ELF-1 (cell line): ENCODE results near the gene STX3.
"Not testable (repeated sequence)": the region's sequence is repeated elsewhere in the genome, so short reads cannot be mapped to it uniquely, and the experiment has no call there.

Source experiments
- DNase-seq: peaks from one replicate; pipeline ENCODE4 v3.0.0-alpha.2; 2016; ENCODE audit warnings: low read depth, low spot score

The STX3 gene

DNA sequence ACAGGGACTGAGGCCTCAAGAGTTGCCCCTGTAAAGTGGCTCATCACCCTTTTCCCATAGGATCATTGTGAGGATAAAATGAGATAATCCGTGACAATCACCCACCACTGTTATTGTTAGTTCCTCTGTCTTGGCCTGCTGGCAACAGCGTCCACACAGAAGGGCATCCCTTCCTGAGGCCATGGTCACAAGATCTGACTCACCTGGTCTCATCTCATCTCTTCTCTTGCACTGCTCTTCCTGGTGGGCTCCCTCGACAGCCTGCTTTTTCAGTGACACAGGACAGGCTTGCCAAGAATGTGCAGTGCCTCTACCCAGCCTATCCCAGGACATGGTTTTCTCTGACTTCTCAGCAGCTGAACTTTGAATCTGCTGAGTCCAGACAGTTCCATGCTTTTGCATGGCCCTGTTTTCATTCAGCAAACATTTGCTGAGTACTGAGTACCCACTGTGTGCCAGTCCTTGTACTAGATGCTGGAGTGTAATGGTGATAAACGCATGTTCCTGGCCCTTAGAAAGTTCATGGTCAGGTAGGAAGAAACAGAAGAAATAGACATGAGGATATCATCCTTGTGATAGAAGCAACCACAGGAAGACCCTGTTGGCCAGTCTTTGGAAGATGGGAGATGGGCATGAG lies 3.3 kb downstream of the STX3 start:
- no peak for DNase-seq

DNA sequence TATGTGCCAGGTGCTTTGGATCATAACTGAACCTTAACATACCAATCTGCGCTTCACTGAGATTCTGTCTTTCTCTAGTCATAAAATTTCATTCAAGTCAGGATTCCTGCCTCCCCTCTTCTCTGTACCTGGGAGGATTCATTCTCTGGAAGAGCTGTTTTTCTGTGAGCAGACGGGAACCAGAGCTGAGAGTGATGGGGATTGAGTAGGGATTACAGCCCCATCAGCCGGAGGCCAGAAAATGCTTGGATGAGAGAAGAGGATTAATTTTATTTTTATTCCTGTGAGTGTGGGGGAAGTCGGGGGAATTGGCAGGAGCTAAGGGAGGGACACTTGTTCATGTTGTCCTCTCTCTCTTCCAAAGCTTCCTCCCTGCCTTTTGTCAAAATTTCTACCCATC lies 4.7 kb downstream of the STX3 start:
- DNase-seq = no peak

- DNase-seq = no peak
These were observed 5.6 kb downstream of the STX3 start for GRCh38 chr11:59760771-59761170.

DNA sequence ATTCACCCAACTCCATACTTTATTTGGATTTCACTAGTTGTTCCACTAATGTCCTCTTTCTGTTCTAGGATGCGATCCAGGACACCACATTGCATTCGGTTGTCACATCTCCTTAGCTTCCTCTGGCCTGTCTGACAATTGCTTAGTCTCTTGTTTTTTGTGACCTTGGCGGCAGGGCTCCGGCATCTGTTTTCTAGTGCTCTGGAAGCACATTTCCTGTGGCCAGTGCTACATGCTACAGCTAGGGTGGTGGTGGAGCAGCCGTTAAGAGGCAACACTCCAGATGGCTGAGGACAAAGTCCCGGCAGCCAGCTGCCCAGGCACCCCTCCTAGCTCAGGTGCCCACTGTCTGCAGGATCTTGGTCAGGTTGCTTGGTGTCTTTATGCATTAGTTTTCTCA lies 6.8 kb downstream of the STX3 start:
- no peak for DNase-seq

- DNase-seq = no peak
These were observed 10.0 kb downstream of the STX3 start for GRCh38 chr11:59765068-59765735.

DNA sequence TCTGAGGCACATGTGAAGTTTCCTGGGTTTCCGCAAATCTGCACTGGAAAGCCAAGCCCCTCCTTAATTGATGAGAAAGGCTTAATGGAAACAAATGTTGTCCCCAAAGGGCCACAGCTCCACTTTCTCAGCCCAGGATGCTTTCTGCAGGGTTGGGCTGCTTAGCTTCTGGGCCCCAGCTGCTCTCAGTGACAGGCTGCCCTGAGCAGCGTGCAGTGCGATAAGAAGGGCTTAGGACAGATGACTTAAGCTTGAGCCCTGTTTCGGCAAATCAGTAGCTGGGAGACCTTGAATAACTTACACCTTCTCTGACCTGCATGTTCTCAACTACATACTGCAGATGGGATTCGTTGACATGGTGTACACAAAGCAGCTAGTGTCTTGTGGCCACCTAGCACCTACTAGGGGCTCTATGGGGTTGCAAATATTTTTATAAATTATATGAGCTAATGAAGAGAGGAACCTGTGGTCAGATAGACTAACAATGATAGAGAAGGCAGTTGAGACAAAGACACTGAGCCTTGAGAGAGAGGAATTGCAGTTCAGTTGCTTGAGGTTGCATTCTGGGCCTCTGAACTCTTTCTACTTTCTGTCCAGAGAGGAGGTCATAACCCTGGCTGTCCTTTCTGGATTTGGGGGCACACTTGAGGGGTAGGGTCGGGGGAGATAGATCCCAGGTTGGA lies 11.5 kb downstream of the STX3 start:
- peak; percentile 23 for DNase-seq

DNA sequence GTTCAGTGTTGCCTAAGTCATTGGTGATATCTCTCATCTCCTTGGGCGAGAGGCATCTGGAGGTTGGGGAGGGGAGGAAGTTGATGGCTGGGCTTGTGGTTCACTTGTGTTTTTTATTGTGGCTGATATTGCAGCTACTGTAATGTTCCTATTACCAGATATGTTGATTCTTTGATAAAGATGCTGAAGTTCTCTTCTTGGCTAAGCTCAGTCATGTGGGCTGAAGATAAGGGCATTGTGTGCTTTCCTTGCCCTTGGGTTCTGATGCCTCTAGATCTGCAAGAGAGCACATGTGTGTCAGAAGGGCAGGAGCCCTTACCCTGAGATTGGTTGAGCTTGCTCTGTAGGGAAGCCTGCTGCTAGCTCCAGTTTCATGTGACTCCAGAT lies 12.0 kb downstream of the STX3 start:
- DNase-seq = no peak

- DNase-seq = no peak
These were observed 13.9 kb downstream of the STX3 start for GRCh38 chr11:59769111-59769510.

DNA sequence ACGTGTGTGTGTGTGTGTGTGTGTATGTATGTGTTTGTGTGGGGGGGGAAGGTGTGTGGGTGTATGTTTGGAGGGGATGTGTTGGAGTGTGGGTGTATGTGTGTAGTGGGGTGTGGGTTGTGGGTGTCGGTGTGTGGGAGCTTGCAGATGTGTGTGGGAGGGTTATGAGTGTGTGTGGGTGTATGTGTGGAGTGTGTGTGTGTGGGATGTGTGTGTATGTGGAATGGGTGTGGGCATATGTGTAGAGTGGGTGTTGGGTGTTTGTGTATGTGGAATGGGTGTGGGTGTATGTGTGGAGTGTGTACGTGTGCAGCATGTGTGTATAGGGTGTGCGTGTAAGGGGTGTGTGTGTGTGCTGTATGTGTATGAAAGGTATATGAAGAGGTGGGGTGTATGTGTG lies 14.7 kb downstream of the STX3 start:
- no peak for DNase-seq

- no peak for DNase-seq
These were observed 15.1 kb downstream of the STX3 start for GRCh38 chr11:59770319-59770718.

- DNase-seq = no peak
These were observed 15.7 kb downstream of the STX3 start for GRCh38 chr11:59770869-59771268.

DNA sequence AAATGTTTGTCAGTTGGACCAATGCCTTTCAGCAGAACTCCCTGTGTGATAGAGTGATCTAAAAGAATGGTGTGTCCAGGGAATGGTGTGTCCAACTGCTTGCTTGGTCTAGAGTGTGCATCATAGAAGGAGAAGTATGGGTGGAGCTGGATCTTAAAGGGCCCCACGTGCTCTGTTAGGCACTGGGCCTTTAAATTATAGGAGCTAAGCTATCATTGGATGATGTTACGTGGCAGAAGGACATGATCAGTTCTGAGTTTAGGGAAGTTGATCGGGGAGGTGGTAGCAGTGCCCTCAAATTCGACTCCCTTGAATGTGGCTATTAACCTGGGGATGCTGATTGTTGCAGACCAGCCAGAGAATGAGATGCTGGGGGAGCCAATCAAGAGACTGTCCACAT lies 16.4 kb downstream of the STX3 start:
- no peak for DNase-seq

- DNase-seq = no peak
These were observed 17.9 kb downstream of the STX3 start for GRCh38 chr11:59773083-59773440.

DNA sequence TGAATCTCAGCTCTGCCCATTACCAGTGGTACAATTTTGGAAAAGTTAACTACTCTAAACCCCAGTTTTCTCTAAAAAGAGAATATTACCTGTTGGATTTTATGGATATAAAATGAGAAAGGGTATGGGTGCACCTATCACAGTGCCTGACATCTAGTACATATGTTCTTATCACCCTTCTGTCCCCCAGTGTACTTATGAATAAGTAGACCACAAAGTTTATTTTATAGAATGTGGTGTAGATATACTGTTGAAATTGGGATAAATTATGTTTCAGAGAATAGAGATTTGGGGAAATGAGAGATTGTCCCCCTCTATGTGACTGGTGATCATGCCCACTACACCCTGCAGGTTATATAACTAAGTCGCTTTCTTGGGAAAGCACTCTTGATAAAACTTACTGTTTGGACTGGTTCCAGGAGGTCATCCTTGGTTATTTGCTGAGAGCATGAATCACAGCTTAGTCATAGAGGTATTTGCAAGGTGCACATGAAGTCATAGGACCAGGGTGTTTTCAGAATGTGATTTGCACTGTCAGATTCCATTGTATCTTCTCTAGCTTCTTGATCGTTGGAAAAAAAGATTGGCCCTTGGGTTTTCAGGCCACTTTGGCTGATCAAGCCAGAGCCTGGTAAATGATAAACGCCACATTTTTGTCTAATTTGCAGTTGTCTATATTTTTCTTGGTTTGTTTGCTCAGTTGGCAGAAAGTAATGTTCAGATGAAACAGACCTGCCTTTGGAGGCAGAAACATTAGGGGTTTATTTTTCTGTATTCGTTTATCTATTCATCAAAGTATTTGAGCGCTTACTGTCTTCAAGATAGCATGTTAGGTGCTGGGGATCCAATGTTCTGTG lies 21.3 kb downstream of the STX3 start:
- DNase-seq = no peak

- no peak for DNase-seq
These were observed 21.9 kb downstream of the STX3 start for GRCh38 chr11:59777104-59777503.

- DNase-seq = no peak
These were observed 22.9 kb downstream of the STX3 start for GRCh38 chr11:59778122-59778521.

- no peak for DNase-seq
These were observed 24.3 kb downstream of the STX3 start for GRCh38 chr11:59779487-59779886.

GRCh38 chr11:59782080-59782479 lies 26.9 kb downstream of the STX3 start:
- no peak for DNase-seq

DNA sequence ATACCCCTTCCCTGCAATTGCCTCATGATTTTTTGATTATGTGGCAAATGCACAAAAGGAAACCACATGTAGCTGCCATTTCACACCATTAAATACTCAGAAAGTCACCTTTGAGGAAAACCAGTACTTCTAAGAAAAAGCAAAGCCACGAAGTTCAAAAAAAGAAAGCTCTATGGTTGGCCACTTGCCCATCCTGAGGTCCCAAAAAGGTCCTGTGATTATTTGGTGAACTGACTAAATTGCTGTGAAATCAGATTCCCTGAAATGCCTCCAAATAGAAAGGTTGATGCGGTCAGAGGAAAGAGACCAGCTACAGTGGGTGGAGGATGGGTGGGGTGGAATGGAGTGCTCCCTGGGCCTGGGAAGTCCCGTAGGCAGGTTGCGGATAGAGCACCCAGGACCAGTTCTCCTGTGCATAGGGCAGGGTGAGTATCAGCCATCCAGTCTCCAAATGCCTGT lies 28.5 kb downstream of the STX3 start:
- DNase-seq = no peak

DNA sequence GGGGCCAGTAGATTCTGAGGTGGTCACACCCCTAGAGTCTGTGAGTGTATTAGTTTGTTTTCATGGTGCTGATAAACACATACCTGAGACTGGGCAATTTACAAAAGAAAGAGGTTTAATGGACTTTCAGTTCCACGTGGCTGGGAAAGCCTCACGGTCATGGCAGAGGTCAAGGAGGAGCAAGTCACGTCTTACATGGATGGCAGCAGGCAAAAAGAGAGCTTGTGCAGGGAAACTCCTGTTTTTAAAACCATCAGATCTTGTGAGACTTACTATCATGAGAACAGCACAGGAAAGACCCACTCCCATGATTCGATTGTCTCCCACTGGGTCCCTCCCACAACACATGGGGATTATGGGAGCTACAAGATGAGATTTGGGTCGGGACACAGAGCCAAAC lies 29.3 kb downstream of the STX3 start:
- DNase-seq = not testable (repeated sequence)

GRCh38 chr11:59785818-59786217 lies 30.6 kb downstream of the STX3 start:
- DNase-seq = no peak

DNA sequence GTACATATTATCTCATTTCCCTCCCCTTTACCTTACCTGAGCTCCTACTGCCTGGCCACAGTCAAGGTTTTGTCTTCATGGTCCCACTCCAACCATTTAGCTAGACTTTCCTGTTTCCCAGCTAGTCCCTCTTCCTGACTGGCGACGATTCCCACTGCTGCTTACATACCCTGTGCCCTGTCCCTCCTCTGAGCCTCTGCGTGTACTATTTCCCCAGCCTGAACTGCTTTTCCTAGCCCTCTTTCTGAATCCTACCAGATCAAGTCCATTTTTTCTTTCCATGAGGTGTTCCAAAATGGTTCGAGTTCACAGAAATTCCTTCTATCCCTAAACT lies 32.0 kb downstream of the STX3 start:
- DNase-seq = no peak
